HCT116 (cell line): ENCODE results near the gene ATAT1. TPM values are rescaled to one million over a fixed set of nuclear protein-coding genes. Genes with fewer than 3 reads are reported as not detected.

Source experiments
- ATAC-seq: fragments of 200-7000 bp; cut with Tn5 transposase; 2 replicates; pipeline ENCODE4 v1.9.1; 2020; ENCODE audit warnings: mild to moderate bottlenecking, moderate library complexity
- BruUV-seq: library from RNA; stranded (reverse); fragments of 400-500 nt; replicated peaks from 2 replicates; lab custom pipeline; 2021; lab: Mats Ljungman, UMichigan
- CTCF ChIA-PET: fragments of 300-600 bp; sonication (Branson Sonifier 250); formaldehyde crosslinking; loops from one replicate; lab custom pipeline; 2021; ENCODE audit warnings: antibody characterized with exemption; lab: Charles Lee
- POLR2A ChIA-PET: fragments of 300-600, 350-600 bp; sonication (Branson Sonifier 250); formaldehyde crosslinking; loops from one replicate; lab custom pipeline; 2021; ENCODE audit warnings: antibody characterized with exemption; lab: Charles Lee
- RAD21 ChIA-PET, 2 experiments: fragments of 300-600 bp; sonication (Branson Sonifier 250); formaldehyde crosslinking; loops; one replicate each; lab custom pipeline; 2023; ENCODE audit warnings: low total read pairs in 2 of 2; ENCODE audit not compliant: uncharacterized antibody in 2 of 2, unreplicated experiment in 2 of 2, low non-redundant PET in 1 of 2; lab: Charles Lee
- DNase-seq: peaks from one replicate; pipeline ENCODE4 v3.0.0-alpha.2; 2010; ENCODE audit warnings: low read depth, low spot score
- H2AFZ ChIP-seq: fragments of 200-600 bp; shearing (Covaris generic), sonication (generic); 2 replicates; pipeline ENCODE4 v1.6.1; 2017; ENCODE audit warnings: low read depth, mixed run types, mixed read lengths, antibody characterized with exemption, low read length; ENCODE audit not compliant: poor library complexity, severe bottlenecking
- H3K27ac ChIP-seq: 2 replicates; pipeline ENCODE4 v1.5.1; 2012; ENCODE audit warnings: low read depth, low read length
- H3K27me3 ChIP-seq: fragments of 200-600 bp; sonication (generic); 2 replicates; pipeline ENCODE4 v1.6.1; 2016; ENCODE audit warnings: mixed run types, low read length, mixed read lengths; ENCODE audit not compliant: insufficient read depth
- H3K36me3 ChIP-seq, 2 experiments: fragments of 200-500 bp in 1 of 2; fragments of 200-600 bp in 1 of 2; sonication (Bioruptor generic) in 1 of 2; sonication (generic) in 1 of 2; 2 replicates each; pipeline versions ENCODE4 v1.5.1 to v1.6.1; 2014 to 2016; ENCODE audit warnings: low read length in 2 of 2, inconsistent platforms in 1 of 2, mixed read lengths in 1 of 2, mixed run types in 1 of 2; ENCODE audit not compliant: insufficient read depth in 2 of 2, control insufficient read depth in 1 of 2
- H3K4me1 ChIP-seq, 2 experiments: fragments of 200-600 bp in 1 of 2; sonication (generic) in 1 of 2; 2 replicates each; pipeline versions ENCODE4 v1.5.1 to v1.6.1; 2012 to 2017; ENCODE audit warnings: low read length in 2 of 2, inconsistent platforms in 1 of 2, mild to moderate bottlenecking in 1 of 2, mixed read lengths in 1 of 2, mixed run types in 1 of 2, moderate library complexity in 1 of 2; ENCODE audit not compliant: insufficient read depth in 2 of 2, control insufficient read depth in 1 of 2
- H3K4me2 ChIP-seq: fragments of 200-600 bp; sonication (generic); 2 replicates; pipeline ENCODE4 v1.6.1; 2017; ENCODE audit warnings: mixed run types, low read length, mixed read lengths
- H3K4me3 ChIP-seq, 2 experiments: fragments of 200-600 bp in 1 of 2; sonication (generic) in 1 of 2; replicated peaks in 1 of 2; 2 replicates each; pipeline ENCODE4 v1.5.1; 2011 to 2016; ENCODE audit warnings: low read length in 2 of 2, control low read depth in 1 of 2, low read depth in 1 of 2, mild to moderate bottlenecking in 1 of 2, mixed read lengths in 1 of 2, mixed run types in 1 of 2
- H3K79me2 ChIP-seq: fragments of 200-600 bp; sonication (generic); 2 replicates; pipeline ENCODE4 v1.6.1; 2017; ENCODE audit warnings: mild to moderate bottlenecking, mixed run types, low read length, moderate library complexity, mixed read lengths; ENCODE audit not compliant: insufficient read depth
- H3K9ac ChIP-seq: fragments of 200-600 bp; sonication (generic); 2 replicates; pipeline ENCODE4 v1.6.1; 2016; ENCODE audit warnings: low read length, mixed read lengths
- H3K9me2 ChIP-seq: fragments of 200-600 bp; sonication (generic), shearing (Covaris generic); 2 replicates; pipeline ENCODE4 v1.6.1; 2017; ENCODE audit warnings: mixed run types, mild to moderate bottlenecking, moderate library complexity; ENCODE audit not compliant: insufficient read depth
- H3K9me3 ChIP-seq, 2 experiments: fragments of 200-500 bp in 1 of 2; fragments of 200-600 bp in 1 of 2; sonication (Bioruptor generic) in 1 of 2; sonication (generic) in 1 of 2; 2 replicates each; pipeline ENCODE4 v1.6.1; 2014 to 2017; ENCODE audit warnings: low read length in 2 of 2, mixed read lengths in 2 of 2, inconsistent platforms in 1 of 2, low read depth in 1 of 2, mild to moderate bottlenecking in 1 of 2, mixed run types in 1 of 2, moderate library complexity in 1 of 2; ENCODE audit not compliant: control insufficient read depth in 1 of 2, insufficient read depth in 1 of 2
- H4K20me1 ChIP-seq: fragments of 200-600 bp; sonication (generic), shearing (Covaris generic); 2 replicates; pipeline ENCODE4 v1.6.1; 2017; ENCODE audit warnings: mixed run types, mild to moderate bottlenecking, moderate library complexity; ENCODE audit not compliant: insufficient read depth
- CBX3 ChIP-seq: IDR thresholded peaks from 2 replicates; pipeline ENCODE4 v1.6.1; 2012; ENCODE audit warnings: low read depth
- EZH2 ChIP-seq: fragments of 200-600 bp; sonication (generic); IDR thresholded peaks from 2 replicates; pipeline ENCODE4 v1.6.1; 2017; ENCODE audit warnings: antibody characterized with exemption, mixed run types
- EZH2phosphoT487 ChIP-seq: fragments of 200-600 bp; IDR thresholded peaks from 2 replicates; pipeline ENCODE4 v1.6.1; 2018; ENCODE audit warnings: antibody characterized with exemption, borderline replicate concordance
- RAD21 ChIP-seq: IDR thresholded peaks from 2 replicates; pipeline ENCODE4 v1.6.1; 2012; ENCODE audit warnings: low read depth, mild to moderate bottlenecking
- TCF7L2 ChIP-seq: IDR thresholded peaks from 2 replicates; pipeline ENCODE4 v1.7.0; 2011; ENCODE audit warnings: borderline replicate concordance, inconsistent platforms; ENCODE audit not compliant: insufficient read depth, insufficient read length; ENCODE audit errors: extremely low read depth
- YY1 ChIP-seq: IDR thresholded peaks from 2 replicates; pipeline ENCODE4 v1.6.1; 2011; ENCODE audit warnings: low read length, low read depth, moderate library complexity, mild to moderate bottlenecking; ENCODE audit not compliant: insufficient replicate concordance; ENCODE audit errors: extremely low read depth
- ZFX ChIP-seq: fragments of 450-650 bp; IDR thresholded peaks from 2 replicates; pipeline ENCODE4 v1.6.1; 2017
- intact Hi-C: fragments of 100-400 bp; cut with micrococcal nuclease; formaldehyde crosslinking; loops from 2 replicates; pipeline ENCODE4 v1.10.0; 2022
- total RNA-seq: library from RNA; stranded (reverse); gene quantifications from one replicate; pipeline ENCODE4 v1.2.1, GENCODE V29; 2021; ENCODE audit not compliant: unreplicated experiment
- TF ChIP-seq, protein P1 (sequence below): IDR thresholded peaks from 2 replicates; pipeline ENCODE4 v1.6.1; 2012; ENCODE audit warnings: low read depth

ATAT1 gene
- total RNA-seq, 1 experiment from 2014 or later, result 19.8 TPM

- Histone ChIP-seq H3K79me2 (peaks cover 21% of the 10 kb centered on the region), H4K20me1 (no peaks in the 10 kb centered on the region), H3K27ac (peak overlapping the region; percentile 98), H3K27me3 (no peaks in the 10 kb centered on the region), H3K9me2 (no peaks in the 10 kb centered on the region), H3K4me3 (no peak overlapping the region), H3K36me3 (no peaks in the 10 kb centered on the region), H3K9me3 (no peaks in the 10 kb centered on the region), H3K4me1 (peaks cover 42 to 64% of the 10 kb centered on the region in 2 experiments), H2AFZ (no peak overlapping the region), H3K9ac (peak overlapping the region; percentile 95; the same call in 1 of the 2 replicates), H3K4me2 (peak overlapping the region; percentile 86)
- POLR2A ChIA-PET, result interaction anchor here (2.4 to 3.5 kb wide), 2 partner anchors 29 kb away, joined by 12 to 25 read pairs; partner anchors contain the start of gene MDC1
- CTCF ChIA-PET, result no interaction called here
- intact Hi-C loops, result no loop called here
- no peak for DNase-seq
- RAD21 ChIA-PET, result no interaction called here
- no peak for ATAC-seq
- no TSS peak for BruUV-seq
- no peak for TF ChIP-seq YY1
- no peak for TF ChIP-seq TCF7L2
- TF ChIP-seq RAD21, result no peak
- TF ChIP-seq EZH2phosphoT487, result no peak
- TF ChIP-seq, protein P1, sequence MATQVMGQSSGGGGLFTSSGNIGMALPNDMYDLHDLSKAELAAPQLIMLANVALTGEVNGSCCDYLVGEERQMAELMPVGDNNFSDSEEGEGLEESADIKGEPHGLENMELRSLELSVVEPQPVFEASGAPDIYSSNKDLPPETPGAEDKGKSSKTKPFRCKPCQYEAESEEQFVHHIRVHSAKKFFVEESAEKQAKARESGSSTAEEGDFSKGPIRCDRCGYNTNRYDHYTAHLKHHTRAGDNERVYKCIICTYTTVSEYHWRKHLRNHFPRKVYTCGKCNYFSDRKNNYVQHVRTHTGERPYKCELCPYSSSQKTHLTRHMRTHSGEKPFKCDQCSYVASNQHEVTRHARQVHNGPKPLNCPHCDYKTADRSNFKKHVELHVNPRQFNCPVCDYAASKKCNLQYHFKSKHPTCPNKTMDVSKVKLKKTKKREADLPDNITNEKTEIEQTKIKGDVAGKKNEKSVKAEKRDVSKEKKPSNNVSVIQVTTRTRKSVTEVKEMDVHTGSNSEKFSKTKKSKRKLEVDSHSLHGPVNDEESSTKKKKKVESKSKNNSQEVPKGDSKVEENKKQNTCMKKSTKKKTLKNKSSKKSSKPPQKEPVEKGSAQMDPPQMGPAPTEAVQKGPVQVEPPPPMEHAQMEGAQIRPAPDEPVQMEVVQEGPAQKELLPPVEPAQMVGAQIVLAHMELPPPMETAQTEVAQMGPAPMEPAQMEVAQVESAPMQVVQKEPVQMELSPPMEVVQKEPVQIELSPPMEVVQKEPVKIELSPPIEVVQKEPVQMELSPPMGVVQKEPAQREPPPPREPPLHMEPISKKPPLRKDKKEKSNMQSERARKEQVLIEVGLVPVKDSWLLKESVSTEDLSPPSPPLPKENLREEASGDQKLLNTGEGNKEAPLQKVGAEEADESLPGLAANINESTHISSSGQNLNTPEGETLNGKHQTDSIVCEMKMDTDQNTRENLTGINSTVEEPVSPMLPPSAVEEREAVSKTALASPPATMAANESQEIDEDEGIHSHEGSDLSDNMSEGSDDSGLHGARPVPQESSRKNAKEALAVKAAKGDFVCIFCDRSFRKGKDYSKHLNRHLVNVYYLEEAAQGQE, result no peak
- TF ChIP-seq ZFX, result no peak
- no peak for TF ChIP-seq EZH2
- TF ChIP-seq CBX3, result no peak
Measured at GRCh38 chr6:30689022-30689865, 62.6 kb downstream of the ATAT1 start.
